ENCODE results near the gene CUBN.

Gene CUBN

DNA sequence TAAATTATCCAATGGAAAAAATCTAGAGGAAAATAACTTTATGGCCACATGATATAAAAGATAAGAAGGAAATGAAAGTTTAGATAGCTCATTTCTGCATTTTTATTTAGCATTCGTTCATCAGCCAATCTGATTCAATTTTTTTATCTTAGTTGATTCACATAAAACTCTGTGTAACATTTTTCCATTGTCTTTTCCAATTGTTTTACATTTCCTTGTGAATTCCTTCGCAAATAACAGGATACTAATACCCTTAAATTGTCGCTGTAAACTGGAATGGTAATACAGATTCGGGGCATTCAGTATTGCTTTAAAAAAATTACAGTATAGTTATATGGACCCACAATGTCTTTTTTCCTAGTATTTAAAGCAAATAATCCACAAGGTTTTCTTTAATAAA, 136.4 kb downstream of the CUBN start:
- TF ChIP-seq MYC (IDR thresholded peaks at IDR 0.05; ENCODE audit: low read depth, low read length) (no peak), POLR2A (IDR thresholded peaks at IDR 0.05; ENCODE audit: extremely low read depth, insufficient read length) (no peak)
- DNase-seq (ENCODE audit: low read depth): no peak
- no peak overlapping the region for H3K4me3 ChIP-seq (ENCODE audit: low read depth, low read length)

- H3K4me3 ChIP-seq (ENCODE audit: low read depth, low read length): no peak overlapping the region
- TF ChIP-seq POLR2A (IDR thresholded peaks at IDR 0.05; ENCODE audit: extremely low read depth, insufficient read length) (no peak), MAX (IDR thresholded peaks at IDR 0.05; ENCODE audit: low read depth, low read length) (no peak), MYC (IDR thresholded peaks at IDR 0.05; ENCODE audit: low read depth, low read length) (no peak), CTCF (IDR thresholded peaks at IDR 0.05; ENCODE audit: low read depth, low read length) (no peak)
- no peak for DNase-seq (ENCODE audit: low read depth)
Observed at GRCh38 chr10:16992611-16993119, 136.9 kb downstream of the CUBN start.

DNA sequence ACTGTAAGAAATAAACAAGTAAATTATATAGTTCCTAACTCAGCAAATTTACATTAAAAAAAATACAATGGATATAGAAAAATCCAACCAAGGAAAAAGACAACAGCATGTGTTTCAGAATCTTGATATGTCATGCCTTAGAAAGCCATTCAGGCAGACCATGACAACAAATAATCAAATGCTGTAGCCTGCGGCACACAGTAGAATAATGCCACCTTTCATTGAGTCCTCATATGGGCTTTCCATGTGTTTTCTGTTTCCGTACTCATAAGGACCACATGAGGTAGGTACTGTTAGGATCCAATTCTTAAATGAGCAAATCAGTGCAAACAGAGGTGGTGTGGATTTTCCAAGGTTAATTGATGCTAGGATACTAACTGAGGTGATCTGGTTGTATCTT, 138.6 kb downstream of the CUBN start:
- DNase-seq (ENCODE audit: low read depth): no peak
- TF ChIP-seq MYC (IDR thresholded peaks at IDR 0.05; ENCODE audit: low read depth, low read length): no peak
- no peak for TF ChIP-seq MAX (IDR thresholded peaks at IDR 0.05; ENCODE audit: low read depth, low read length)
- no peak for TF ChIP-seq CTCF (IDR thresholded peaks at IDR 0.05; ENCODE audit: low read depth, low read length)
- no peak for TF ChIP-seq POLR2A (IDR thresholded peaks at IDR 0.05; ENCODE audit: extremely low read depth, insufficient read length)
- H3K4me3 ChIP-seq (ENCODE audit: low read depth, low read length): no peak overlapping the region

DNA sequence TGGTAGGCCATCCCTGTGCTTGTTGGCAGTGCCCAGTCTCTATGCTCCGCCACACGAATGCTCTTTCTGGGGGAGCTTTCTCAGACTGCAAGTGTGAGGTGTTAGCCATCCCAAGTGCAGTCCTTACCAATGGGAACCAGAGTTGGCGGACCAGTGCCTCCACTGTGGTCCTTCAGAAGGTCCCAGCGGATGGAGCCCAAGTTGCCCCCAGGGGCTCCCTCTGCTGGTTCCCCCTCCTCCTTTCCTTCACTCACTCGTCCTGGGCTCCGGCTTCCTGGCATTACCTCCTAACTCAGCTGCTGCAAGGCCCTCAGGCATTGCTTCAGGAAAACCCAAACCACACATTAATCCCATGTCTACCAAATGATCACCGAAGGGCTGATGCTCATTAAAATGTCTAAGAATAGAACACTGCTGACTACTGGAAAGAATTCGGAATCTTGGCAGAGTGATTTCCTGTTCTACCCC, 139.8 kb downstream of the CUBN start:
- DNase-seq (ENCODE audit: low read depth): no peak

GRCh38 chr10:16988900-16989299, 140.7 kb downstream of the CUBN start:
- no peak for DNase-seq (ENCODE audit: low read depth)
- no peak for TF ChIP-seq CTCF (IDR thresholded peaks at IDR 0.05; ENCODE audit: low read depth, low read length)
- no peak for TF ChIP-seq MAX (IDR thresholded peaks at IDR 0.05; ENCODE audit: low read depth, low read length)
- TF ChIP-seq POLR2A (IDR thresholded peaks at IDR 0.05; ENCODE audit: extremely low read depth, insufficient read length): no peak
- no peak for TF ChIP-seq MYC (IDR thresholded peaks at IDR 0.05; ENCODE audit: low read depth, low read length)
- no peak overlapping the region for H3K4me3 ChIP-seq (ENCODE audit: low read depth, low read length)

More for the DNA sequence above, 139.8 kb downstream of the CUBN start:
- no peak overlapping the region for H3K4me3 ChIP-seq (ENCODE audit: low read depth, low read length)
- TF ChIP-seq MYC (IDR thresholded peaks at IDR 0.05; ENCODE audit: low read depth, low read length): no peak
- no peak for TF ChIP-seq POLR2A (IDR thresholded peaks at IDR 0.05; ENCODE audit: extremely low read depth, insufficient read length)
- no peak for TF ChIP-seq MAX (IDR thresholded peaks at IDR 0.05; ENCODE audit: low read depth, low read length)
- no peak for TF ChIP-seq CTCF (IDR thresholded peaks at IDR 0.05; ENCODE audit: low read depth, low read length)

GRCh38 chr10:16987976-16988610, 141.5 kb downstream of the CUBN start:
- TF ChIP-seq MYC (IDR thresholded peaks at IDR 0.05; ENCODE audit: low read depth, low read length) (no peak), MAX (IDR thresholded peaks at IDR 0.05; ENCODE audit: low read depth, low read length) (no peak), CTCF (IDR thresholded peaks at IDR 0.05; ENCODE audit: low read depth, low read length) (no peak), POLR2A (IDR thresholded peaks at IDR 0.05; ENCODE audit: extremely low read depth, insufficient read length) (no peak)
- DNase-seq (ENCODE audit: low read depth): no peak
- H3K4me3 ChIP-seq (ENCODE audit: low read depth, low read length): no peak overlapping the region
